Activated T-cell treated with anti-CD3 and anti-CD28 coated beads for 4 hours (primary cell): Measurements from ENCODE around the gene SLC35F6.
"Not testable (repeated sequence)": the region's sequence is repeated elsewhere in the genome, so short reads cannot be mapped to it uniquely, and the experiment has no call there.

Experiments
- DNase-seq: peaks from one replicate; pipeline ENCODE4 v3.0.0-alpha.2; 2020

The SLC35F6 gene

GRCh38 chr2:26786207-26787028 lies 22.3 kb downstream of the SLC35F6 start:
- no peak for DNase-seq

DNA sequence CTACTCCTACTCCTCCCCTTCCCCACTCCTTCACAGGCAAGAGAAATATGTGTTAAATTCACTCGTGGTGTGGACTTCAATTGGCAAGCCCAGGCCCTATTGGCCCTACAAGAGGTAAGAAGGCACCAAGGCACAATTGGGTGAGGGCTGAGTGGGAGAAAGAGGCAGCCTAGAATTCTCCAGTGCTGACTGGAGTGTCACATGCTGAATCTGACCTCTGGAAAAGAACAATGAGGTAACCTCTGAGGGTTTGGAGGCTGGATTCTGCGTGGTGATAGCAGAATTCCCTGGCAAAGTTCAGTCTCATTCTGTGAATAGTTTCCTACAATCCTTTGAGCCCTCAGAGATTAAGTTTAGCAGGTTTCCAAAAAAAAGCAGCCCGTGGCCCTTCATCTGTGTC lies 28.6 kb downstream of the SLC35F6 start:
- DNase-seq, result no peak

DNA sequence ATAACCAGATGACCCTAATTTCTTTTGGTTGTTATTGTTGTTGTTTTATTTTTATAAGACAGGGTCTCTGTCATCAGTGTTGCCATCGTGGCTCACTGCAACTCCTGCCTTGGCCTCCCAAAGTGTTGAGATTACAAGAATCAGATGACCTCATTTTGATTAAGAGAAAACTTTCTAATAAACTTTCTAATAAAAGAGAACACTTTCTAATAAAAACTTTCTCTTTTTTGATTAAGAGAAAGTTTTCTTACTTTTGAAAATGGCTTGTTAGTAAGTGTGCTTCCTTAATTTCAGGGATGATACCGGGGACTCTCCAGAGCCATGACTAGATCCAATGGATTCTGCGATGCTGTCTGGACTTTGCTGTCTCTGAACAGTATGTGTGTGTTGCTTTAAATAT lies 29.4 kb downstream of the SLC35F6 start:
- DNase-seq, result no peak

DNA sequence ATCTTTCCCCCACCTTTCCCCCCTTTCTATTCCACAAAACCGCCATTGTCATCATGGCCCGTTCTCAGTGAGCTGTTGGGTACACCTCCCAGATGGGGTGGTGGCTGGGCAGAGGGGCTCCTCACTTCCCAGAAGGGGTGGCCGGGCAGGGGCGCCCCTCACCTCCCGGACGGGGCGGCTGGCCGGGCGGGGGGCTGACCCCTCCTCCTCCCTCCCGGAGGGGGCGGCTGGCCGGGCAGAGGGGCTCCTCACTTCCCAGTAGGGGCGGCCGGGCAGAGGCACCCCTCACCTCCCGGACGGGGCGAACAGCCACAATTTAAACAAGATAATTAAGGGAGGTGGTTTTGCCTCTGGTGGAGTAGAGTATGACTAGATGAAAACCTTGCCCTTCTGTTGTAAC lies 31.1 kb downstream of the SLC35F6 start:
- not testable (repeated sequence) for DNase-seq

- DNase-seq, result no peak
Measured at GRCh38 chr2:26801328-26801727, 37.2 kb downstream of the SLC35F6 start.

- DNase-seq, result no peak
Measured at GRCh38 chr2:26801796-26802195, 37.7 kb downstream of the SLC35F6 start.

DNA sequence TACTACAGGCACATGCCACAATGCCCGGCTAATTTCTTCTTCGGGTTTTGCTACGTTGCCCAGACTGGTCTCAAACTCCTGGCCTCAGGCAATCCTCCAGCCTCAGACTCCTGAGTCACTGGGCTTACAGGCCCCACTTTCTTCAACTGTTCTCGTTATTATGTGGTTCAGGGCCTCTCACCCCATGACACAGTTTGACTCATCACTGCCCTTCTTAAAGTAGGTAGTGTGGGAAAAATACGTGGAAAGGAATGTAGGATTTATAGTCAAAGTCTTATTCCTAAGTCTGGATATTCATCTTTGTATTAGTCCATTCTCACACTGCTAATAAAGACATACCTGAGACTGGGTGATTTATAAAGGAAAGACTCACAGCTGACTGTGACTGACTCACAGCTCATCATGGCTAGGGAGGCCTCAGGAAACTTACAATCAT lies 41.2 kb downstream of the SLC35F6 start:
- no peak for DNase-seq

- DNase-seq, result no peak
Measured at GRCh38 chr2:26807788-26808460, 43.8 kb downstream of the SLC35F6 start.

DNA sequence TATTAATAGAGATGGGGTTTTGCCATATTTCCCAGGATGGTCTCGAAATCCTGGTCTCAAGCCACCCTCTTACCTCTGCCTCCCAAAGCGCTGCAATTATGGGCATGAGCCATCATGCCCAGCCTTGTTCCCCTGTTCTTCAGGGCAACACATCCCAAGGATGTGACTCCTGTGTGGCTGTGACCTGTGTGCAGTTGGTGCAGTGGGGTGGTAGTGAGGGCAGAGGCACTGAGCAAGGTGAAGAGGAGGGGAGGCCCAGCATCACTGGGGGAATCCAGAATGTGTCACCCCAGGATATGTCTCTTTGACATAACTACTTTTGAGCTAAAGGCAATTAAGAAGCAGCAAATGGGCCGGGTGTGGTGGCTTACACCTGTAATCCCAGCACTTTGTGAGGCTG lies 45.1 kb downstream of the SLC35F6 start:
- no peak for DNase-seq

GRCh38 chr2:26809876-26810577 lies 45.9 kb downstream of the SLC35F6 start:
- DNase-seq, result no peak

- no peak for DNase-seq
Measured at GRCh38 chr2:26811261-26811660, 47.2 kb downstream of the SLC35F6 start.

- no peak for DNase-seq
Measured at GRCh38 chr2:26811791-26812694, 48.0 kb downstream of the SLC35F6 start.

DNA sequence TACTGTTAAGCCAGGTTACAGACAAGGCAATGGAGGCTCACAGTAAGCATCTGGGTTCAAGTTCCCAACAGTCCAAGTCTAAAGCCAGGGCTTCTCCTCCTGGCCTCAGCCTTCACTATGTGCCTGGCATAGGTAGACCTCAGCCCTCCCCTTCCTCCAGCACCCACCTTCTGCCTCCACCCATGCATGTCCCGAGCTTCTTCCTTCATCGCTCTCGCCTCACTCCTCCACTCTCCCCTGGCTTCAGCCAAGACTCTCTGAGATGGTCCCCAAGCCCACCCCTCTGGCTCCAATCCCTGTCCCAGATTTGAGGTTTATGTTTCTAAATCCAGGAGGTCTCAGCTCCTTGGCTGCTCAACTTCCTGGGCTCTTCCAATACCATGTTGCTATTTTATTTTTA lies 48.6 kb downstream of the SLC35F6 start:
- no peak for DNase-seq

DNA sequence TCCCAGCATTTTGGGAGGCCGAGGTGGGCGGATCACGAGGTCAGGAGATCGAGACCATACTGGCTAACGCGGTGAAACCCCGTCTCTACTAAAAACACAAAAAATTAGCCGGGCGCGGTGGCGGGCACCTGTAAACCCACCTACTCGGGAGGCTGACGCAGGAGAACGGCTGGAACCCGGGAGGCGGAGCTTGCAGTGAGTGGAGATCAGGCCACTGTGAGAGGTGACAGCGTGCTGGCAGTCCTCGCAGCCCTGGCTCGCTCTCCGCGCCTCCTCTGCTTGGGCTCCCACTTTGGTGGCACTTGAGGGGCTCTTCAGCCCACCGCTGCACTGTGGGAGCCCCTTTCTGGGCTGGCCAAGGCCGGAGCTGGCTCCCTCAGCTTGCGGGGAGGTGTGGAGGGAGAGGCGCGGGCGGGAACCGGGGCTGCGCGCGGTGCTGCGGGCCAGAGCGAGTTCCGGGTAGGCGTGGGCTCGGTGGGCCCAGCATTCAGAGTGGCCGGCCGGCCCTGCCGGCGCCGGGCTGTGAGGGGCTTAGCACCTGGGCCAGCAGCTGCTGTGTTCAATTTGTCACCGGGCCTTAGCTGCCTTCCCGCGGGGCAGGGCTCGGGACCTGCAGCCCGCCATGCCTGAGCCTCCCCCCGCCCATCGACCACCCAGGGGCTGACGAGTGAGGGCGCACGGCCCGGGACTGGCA lies 50.1 kb downstream of the SLC35F6 start:
- not testable (repeated sequence) for DNase-seq

DNA sequence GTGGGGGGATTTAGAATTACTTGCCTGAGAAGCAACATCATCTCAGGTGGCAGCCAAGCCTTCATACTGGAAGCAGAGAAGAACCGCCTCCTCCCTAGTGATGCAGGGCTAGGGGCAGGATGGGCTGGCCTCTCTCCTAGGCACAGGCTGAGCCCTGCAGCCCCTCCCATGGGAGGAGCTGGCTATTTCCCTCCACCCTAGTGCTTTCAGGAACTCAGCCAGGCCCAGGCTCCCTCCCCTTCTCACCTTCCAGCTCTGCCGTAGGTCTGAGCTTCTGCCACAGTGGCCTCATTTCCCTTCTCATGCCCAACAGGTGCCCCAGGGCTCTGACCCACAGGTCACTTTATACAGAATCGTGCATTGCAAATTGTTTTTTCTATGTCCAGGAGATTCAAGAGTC lies 52.8 kb downstream of the SLC35F6 start:
- DNase-seq, result no peak

DNA sequence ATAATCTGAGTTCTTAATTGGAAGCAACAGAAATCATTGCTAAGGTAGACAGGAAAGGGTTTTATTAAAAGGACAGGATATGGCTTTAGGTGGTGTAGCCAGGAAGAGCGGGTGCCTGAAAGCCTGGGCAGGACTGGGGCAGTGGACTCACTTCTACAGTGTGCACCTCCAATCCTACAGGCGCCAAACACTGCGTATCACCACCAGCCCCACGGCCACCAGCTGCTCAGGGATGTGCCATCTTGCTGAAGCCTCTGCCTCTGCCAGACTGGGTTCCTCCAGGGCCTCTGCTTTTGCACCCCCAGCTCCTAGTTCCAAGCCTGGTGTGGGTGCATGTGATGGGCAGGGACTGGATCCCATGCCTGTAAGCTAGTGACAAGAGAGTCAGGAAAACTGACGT lies 54.2 kb downstream of the SLC35F6 start:
- DNase-seq, result no peak

GRCh38 chr2:26818972-26819371 lies 54.9 kb downstream of the SLC35F6 start:
- DNase-seq, result no peak

DNA sequence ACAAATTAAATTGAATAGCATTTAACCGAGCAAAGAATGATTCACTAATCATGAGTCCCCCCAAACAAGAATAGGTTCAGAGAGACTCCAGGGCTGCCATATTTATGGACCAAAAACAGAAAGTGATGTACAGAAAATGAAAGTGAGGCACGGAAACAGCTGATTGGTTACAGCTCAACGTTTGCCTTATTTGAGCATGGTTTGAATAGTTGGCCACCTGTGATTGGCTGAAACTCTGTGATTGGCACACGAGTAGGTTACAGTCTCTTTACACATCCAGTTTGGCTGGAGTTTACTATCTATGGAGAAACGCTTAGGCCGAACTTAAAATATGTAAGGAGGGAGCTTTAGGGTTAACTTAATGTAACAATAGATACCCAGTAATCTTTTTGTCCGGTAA lies 56.8 kb downstream of the SLC35F6 start:
- DNase-seq, result no peak

DNA sequence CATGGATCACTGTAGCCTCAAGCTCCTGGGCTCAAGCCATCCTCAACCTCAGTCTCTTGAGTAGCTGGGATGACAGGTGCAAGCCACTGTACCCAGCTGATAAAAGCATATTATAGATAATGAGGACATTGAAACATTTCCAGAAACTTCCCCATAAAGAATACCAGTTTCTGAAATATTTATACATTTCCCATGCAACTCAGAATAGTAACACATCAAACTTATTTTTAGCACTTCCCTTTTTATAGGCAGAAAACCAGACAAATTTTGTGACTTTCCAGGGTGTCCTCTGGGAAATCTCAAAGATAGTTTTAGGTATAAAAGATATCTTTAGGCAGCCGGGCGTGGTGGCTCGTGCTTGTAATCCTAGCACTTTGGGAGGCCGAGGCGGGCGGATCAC lies 58.8 kb downstream of the SLC35F6 start:
- DNase-seq, result no peak
